HG03196 (cell line): ENCODE measurements around the gene ATG101.

Experiments used
- ATAC-seq: cut with Tn5 transposase; IDR thresholded peaks from one replicate; pipeline ENCODE4 v1.9.1; 2021; ENCODE audit not compliant: unreplicated experiment

The ATG101 gene

GRCh38 chr12:52057638-52058576, 11.9 kb upstream of the ATG101 start:
- no peak for ATAC-seq

GRCh38 chr12:52058631-52059361, 11.0 kb upstream of the ATG101 start:
- ATAC-seq: no peak

DNA sequence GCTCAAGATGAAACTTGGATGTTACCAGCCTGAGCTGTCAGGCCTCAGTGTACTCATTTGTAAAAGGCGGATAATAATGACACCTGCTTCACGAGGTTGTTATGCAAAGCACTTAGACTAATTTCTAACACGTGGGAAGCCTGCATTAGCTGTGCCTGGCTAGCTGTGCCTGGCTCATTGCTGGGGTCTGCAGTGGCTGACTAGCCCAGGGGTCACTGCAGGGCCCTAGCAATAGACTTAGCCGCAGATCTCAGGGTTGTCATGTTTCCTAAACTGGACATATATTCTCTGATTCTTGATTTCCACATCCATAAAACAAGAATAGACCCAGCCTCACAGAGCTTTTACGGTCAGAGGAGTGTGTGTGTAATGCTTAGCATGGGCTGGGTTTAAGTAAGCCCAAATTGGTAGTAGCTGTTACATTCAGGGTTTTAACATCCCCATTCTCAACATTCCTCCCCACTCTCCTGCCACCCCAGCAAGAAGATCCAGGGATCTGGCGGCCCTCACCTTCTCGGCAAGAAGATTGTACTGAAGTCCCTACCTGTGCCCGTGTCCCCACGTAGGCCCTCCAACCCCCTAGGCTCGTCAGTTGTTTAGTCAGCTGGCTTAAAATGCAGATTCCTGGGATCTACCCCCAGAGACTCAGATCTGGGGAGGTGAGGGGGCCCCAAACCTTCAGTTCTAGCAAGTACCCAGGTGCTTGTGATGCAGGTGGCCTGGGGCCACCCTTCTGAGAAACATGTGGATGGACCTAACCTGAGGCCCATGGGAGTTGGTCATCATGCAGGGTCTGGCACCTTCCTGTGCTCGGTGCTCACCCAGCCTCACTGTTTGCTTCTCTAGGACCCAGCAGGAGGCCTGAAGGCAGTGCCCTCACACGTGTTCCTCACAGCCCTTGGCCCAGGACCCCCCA, 9.9 kb upstream of the ATG101 start:
- no peak for ATAC-seq

GRCh38 chr12:52060498-52061177, 9.1 kb upstream of the ATG101 start:
- ATAC-seq: no peak

GRCh38 chr12:52061470-52062166, 8.2 kb upstream of the ATG101 start:
- ATAC-seq: no peak

GRCh38 chr12:52062167-52063081, 7.4 kb upstream of the ATG101 start:
- no peak for ATAC-seq

DNA sequence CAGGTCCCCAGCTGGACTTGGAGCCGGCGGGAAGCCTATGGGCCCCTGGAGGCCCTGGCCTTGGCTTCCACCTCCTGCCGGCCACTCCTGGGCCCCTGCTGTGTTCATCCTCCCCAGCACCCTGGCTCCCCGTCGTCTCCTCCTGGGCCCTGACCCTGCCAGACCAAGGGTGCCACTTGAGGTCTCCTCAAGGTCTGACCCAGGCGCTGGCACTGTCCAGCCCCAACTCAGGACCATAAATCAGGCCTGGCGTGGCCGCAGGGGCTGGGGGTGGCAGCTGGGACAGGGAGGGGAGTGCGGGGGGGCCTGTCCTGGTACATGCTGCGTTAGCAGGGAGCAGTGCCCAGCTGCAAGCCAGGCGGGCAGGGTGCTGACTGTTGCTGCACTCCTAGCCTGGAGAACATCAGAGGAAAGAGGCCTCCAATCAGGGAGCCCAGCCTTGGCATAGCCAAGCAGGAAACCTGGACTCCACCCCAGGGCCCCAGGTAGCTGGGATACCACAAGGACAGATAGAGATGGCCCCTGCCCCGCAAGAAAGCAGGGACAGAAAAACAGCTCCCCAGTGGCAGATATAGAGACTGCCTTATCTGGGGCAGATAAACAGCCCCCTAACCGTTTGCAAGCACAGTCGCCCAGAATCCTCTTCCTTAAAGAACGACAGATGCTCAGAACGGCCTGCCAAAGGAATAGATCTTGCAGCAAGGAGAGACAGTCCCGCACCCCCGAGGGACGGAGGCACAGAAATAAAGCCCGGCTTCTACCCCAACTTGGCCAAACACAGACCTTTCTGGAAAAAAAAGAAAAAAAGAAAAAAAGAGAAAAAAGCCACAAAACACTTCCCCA, 6.5 kb upstream of the ATG101 start:
- no peak for ATAC-seq

DNA sequence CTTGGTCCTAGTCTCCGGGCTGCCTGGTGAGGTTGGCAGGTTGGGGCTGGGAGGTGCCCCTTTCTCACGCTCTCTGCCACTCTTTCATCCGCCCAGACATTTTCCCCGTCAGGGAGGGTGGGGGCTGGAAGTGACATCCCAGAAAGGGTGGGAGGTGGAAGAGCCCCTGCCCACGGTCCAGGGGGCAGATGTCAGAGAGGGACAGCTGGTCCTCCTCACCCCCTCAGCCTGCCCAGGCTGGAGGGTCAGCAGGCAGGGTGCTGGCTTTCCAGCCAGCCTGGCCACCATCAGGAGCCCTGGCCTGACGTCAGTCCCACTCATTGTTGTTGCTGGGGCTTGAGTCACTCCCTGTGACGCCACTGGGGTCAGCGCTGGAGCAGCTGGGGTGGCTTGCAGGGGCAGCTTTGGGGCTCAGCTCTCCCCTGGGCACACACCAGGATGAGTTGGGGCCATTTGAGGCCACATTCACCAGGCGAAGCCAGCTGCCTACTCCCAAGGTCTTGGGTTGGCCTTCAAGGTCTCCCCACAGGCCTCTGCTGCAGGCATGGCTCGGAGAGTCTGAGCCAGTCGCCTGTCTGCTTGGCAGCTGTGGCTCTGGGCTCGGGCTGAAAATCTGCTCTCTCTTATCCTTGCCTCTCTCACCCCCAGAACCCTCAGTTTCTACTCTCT, 5.7 kb upstream of the ATG101 start:
- no peak for ATAC-seq

- ATAC-seq: no peak
Measured at GRCh38 chr12:52066346-52067080, 3.3 kb upstream of the ATG101 start.

DNA sequence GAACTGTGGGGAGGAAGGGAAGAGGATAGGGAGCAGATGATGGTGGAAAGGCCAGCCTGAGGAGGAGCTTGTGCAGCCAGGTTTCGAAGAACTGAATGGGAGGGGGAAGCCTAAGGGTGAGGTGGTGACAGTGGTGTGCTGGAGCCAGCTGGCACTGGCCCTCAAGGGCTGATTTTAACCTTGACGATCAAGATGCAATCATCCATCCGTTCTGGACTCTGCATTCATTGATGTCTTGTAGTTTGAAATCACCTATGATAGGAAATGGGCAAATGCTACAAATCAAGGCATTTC, 2.8 kb upstream of the ATG101 start:
- ATAC-seq: no peak

GRCh38 chr12:52070185-52070925, 577 bp downstream of the ATG101 start:
- ATAC-seq: peak; percentile 4

GRCh38 chr12:52073531-52074381, 4.0 kb downstream of the ATG101 start:
- ATAC-seq: no peak

GRCh38 chr12:52074971-52075724, 5.4 kb downstream of the ATG101 start:
- ATAC-seq: no peak

DNA sequence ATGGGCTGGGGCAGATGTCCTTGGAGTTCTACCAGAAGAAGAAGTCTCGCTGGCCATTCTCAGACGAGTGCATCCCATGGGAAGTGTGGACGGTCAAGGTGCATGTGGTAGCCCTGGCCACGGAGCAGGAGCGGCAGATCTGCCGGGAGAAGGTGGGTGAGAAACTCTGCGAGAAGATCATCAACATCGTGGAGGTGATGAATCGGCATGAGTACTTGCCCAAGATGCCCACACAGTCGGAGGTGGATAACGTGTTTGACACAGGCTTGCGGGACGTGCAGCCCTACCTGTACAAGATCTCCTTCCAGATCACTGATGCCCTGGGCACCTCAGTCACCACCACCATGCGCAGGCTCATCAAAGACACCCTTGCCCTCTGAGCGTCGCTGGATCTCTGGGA, 7.0 kb downstream of the ATG101 start:
- ATAC-seq: no peak

- no peak for ATAC-seq
Measured at GRCh38 chr12:52078276-52078675, 8.5 kb downstream of the ATG101 start.
